Measurements from ENCODE around the gene CAPS.
A peak's percentile ranks its signal among the peaks of the same experiment; 100 is the strongest.

The CAPS gene

DNA sequence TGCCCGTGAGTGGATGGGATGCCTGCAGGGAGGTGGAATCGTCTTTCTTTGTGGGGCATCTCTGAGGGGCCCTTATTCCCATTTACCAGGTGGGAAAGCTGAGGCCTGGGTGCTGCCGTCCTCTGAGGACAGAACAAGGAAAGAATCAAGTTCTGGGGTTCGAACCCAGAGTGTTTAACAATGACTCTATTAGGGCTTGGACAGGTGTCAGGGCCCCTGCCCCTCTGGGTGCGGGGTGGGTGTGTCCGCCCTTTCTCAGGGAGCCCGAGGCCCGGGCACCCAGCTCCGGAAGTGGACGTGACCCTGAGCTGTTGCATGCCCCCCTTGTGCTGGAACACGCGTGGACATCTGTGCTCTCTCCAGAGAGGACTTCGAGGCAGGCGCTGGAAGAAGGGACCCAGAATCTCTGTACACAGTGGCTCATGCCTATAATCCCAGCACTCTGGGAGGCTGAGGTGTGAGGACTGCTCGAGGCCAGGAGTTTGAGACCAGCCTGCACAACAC, 21.2 kb upstream of the CAPS start:
- FAIRE-seq, result no peak

DNA sequence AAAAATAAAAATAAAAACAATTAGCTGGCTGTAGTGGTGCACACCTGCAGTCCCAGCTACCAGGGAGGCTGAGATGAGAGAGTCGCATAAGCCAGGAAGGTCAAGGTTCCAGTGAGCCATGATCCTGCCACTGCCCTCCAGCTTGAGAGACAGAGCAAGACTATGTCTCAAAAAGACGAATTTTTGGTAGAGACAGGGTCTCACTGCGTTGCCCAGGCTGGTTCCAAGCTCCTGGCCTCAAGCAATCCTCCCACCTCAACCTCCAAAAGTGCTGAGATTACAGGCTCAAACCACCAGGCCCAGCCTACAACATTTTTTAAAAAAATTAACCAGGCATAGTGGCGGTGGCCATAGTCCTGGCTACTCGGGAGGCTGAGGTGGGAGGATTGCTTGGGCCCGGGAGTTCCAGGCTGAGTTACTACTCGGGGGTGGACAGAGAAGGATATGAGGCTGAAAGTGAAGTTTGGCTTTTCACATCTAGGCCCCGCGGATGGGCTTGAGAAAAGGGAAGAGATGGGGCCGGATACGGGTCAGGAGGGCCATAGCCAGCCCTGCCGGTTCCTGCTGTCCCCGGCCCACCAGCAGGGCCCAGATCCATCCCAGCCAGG, 20.7 kb upstream of the CAPS start:
- FAIRE-seq, result no peak

GRCh38 chr19:5893907-5894703, 19.9 kb upstream of the CAPS start:
- no peak for FAIRE-seq

DNA sequence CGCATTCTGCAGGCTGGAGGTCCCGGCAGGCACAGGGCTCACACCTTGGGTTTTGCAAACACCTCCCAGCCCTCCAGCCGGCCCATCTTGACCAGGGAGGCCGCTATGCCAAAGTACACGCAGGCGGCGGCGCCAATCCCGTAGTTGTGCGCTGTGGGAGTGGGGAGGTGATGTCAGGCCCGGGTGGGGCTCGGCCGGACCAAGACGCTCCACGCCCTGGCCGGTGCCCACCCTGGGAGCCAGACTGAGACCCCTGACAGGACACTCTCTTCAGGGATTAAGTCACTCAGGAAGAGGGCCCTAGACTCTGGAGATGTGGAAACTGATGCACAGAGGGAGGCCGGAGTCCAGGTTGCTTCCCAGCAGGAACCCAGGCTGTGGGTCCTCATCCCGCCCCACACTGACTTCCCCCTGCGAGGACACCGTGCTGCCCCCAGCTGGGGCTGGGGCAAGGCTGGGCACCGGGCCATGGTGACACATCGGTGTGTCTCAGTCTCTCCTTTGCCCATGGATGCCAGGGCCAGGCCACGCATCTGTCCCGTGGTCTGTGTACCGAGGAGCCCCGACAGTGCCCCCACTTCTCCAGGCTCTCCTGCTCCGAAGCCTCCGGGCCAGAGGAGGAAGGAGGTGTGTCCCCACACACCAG, 19.2 kb upstream of the CAPS start:
- no peak for FAIRE-seq

- no peak for FAIRE-seq
Measured at GRCh38 chr19:5895409-5895808, 18.6 kb upstream of the CAPS start.

DNA sequence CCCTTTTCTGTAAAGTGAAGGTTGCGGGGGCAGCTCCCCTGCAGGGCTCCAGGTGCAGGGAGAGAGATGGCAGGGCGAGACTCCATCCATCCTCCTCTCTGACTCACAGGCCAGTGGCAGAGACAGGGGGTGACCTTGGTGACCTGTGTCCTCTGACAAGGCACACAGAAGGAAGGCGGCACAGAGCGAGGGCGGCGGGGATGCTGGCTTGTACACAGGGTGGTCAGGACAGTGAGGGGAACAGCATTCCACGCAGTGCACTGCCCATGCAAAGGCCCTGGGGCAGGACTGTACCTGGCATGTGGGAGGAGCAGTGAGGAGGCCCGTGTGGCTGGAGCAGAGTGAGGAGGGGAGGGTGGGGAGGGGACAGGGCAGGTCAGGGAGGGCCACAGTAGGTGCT, 18.2 kb upstream of the CAPS start:
- no peak for FAIRE-seq

GRCh38 chr19:5896365-5897076, 17.5 kb upstream of the CAPS start:
- no peak for FAIRE-seq

GRCh38 chr19:5897189-5897969, 16.7 kb upstream of the CAPS start:
- FAIRE-seq, result no peak

GRCh38 chr19:5899728-5900526, 14.1 kb upstream of the CAPS start:
- no peak for FAIRE-seq

GRCh38 chr19:5900976-5901375, 13.1 kb upstream of the CAPS start:
- no peak for FAIRE-seq

DNA sequence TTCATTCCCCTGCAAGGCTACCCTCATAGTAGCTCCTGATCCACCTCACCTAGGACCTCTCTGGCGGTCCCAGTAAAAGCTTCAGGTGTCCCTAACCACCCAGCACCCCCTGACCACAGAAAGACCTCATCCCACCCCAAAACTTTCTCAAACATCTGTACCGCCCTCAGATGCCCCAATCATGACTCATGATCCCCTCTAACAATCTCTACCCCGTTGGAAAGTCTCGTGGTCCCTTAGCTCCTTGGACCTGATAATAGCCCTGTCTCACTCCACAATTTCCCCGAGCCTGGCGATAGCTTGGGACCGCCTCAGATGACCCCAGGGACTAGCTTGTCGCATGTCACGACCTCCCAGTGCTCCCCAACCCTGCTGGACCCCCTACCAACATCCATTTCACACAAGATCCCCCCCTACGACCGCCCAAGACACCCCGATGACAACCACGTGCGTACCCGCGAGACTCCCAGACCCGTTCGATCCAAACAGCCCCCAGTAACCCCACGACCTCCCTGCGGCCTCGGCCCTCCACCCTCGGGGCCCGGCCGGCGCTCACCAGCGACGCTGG, 10.9 kb upstream of the CAPS start:
- FAIRE-seq, result no peak

DNA sequence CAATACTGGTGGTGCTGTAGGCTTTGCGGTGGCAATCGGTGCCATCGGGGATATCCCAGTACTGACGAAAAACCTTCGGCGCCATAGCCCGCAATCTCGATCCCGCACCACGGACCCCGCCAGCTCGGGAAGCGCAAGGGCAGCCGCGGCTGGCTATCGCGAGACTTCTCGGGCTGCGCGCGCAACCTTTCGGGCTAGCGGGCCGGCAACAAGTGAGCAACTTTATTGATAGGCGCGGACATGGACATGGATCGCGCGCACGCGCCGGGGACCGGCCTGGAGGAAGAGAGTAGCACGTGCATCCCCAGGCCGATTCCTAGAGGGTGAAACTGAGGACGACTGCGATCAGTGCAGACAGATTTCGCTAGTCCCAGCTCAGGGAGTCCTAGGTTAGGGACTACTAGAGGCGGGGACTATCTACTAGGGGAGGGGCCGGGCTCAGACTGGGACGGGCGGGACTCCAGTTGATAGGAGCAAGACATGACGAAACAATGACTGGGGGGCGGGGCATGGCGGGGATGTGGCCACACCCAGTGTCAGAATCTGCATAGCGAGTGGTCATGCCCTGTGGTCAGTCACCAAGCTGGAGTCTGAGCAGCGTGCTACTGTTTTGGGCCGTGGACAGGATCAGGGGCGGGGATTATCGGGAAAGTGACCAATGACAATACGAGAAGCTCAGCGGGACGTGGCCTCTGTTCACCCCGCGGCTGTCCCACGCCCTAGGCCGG, 10.3 kb upstream of the CAPS start, which contains the start of gene NDUFA11:
Gene NDUFA11 (minus strand): TSS at position 167 of the 728 bp plus-strand sequence. CDS start 82 bp downstream, at position 85.
- no peak for FAIRE-seq

GRCh38 chr19:5904352-5905113, 9.5 kb upstream of the CAPS start, which contains the start of gene VMAC:
Gene VMAC, plus strand, starts transcription at chr19:5904872. Its CDS starts 19 bp downstream, at chr19:5904891.
- FAIRE-seq, result peak; percentile 98

- FAIRE-seq, result no peak
Measured at GRCh38 chr19:5905114-5905778, 8.8 kb upstream of the CAPS start.

- FAIRE-seq, result no peak
Measured at GRCh38 chr19:5907241-5907640, 6.8 kb upstream of the CAPS start.

DNA sequence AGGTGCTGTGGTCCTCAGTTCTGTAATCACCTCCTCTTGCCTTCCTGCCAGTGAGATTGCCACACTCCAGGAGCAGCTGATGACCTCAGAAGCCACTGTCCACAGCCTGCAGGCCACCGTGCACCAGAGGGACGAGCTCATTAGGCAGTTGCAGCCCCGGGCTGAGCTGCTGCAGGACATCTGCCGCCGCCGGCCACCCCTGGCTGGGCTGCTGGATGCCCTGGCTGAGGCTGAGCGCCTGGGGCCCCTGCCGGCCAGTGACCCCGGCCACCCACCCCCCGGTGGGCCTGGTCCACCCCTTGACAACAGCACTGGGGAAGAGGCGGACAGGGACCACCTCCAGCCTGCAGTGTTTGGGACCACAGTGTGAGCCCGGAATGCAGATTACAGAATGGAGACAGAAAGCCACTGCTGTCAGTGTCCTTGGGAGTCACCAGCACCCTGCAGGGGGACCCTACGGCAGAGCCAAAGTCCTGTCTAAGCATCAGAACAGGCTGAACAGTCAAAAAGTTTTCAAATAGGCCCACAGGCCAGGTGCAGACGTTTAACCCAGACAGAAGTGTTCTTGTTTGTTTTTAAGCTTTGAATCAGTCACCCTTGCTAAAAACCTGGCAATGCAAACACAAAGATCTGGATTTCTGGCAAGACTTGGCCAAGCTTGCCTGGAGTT, 5.1 kb upstream of the CAPS start:
- FAIRE-seq, result no peak

GRCh38 chr19:5910638-5910907, 3.5 kb upstream of the CAPS start:
- no peak for FAIRE-seq

- FAIRE-seq, result no peak
Measured at GRCh38 chr19:5911366-5911765, 2.7 kb upstream of the CAPS start.
